Gastrocnemius medialis (tissue), 4 donors: Measurements from ENCODE around the gene SRF.

ENCODE experiments used
- POLR2A ChIP-seq, 2 donors: fragments of 450-650 bp; IDR thresholded peaks; one replicate each; pipeline ENCODE4 v1.6.1; 2017; ENCODE audit warnings: antibody characterized with exemption in 2 of 2, mild to moderate bottlenecking in 2 of 2, moderate library complexity in 2 of 2
- TF ChIP-seq, protein P1 (sequence below), 5 experiments: fragments of 450-650 bp in 3 of 5; fragments of 200-600 bp in 2 of 5; sonication (generic) in 2 of 5; IDR thresholded peaks in 4 of 5; conservative IDR thresholded peaks in 1 of 5; 1 replicate in 4 of 5; 2 replicates in 1 of 5; pipeline ENCODE4 v1.5.1; 2016 to 2019; ENCODE audit warnings: antibody characterized with exemption in 5 of 5, mild to moderate bottlenecking in 3 of 5, moderate library complexity in 3 of 5

GRCh38 chr6:43220439-43220951 lies 49.4 kb downstream of the SRF start:
- no peak for TF ChIP-seq POLR2A (IDR thresholded peaks at IDR 0.05)
- TF ChIP-seq, protein P1, sequence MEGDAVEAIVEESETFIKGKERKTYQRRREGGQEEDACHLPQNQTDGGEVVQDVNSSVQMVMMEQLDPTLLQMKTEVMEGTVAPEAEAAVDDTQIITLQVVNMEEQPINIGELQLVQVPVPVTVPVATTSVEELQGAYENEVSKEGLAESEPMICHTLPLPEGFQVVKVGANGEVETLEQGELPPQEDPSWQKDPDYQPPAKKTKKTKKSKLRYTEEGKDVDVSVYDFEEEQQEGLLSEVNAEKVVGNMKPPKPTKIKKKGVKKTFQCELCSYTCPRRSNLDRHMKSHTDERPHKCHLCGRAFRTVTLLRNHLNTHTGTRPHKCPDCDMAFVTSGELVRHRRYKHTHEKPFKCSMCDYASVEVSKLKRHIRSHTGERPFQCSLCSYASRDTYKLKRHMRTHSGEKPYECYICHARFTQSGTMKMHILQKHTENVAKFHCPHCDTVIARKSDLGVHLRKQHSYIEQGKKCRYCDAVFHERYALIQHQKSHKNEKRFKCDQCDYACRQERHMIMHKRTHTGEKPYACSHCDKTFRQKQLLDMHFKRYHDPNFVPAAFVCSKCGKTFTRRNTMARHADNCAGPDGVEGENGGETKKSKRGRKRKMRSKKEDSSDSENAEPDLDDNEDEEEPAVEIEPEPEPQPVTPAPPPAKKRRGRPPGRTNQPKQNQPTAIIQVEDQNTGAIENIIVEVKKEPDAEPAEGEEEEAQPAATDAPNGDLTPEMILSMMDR (IDR thresholded peaks at IDR 0.05 in 4 of 5, conservative IDR thresholded peaks at IDR 0.05 in 1 of 5) = no peak
